K562 (cell line): Measurements from ENCODE around the gene LZTFL1. TPM values are rescaled to one million over a fixed set of nuclear protein-coding genes. Genes with fewer than 3 reads are reported as not detected.

Experiments
- CBX8 ChIP-seq: fragments of 200-600 bp; sonication (generic); IDR thresholded peaks from 2 replicates; pipeline ENCODE4 v1.6.1; 2012; ENCODE audit warnings: borderline replicate concordance, mixed run types, low read depth, mild to moderate bottlenecking, moderate library complexity, mixed read lengths, low read length, control low read depth, inconsistent platforms; ENCODE audit not compliant: poor library complexity, severe bottlenecking; ENCODE audit errors: extremely low read depth
- MAZ ChIP-seq, 2 experiments: fragments of 450-650 bp in 1 of 2; sonication (generic) in 1 of 2; formaldehyde crosslinking; IDR thresholded peaks in 1 of 2; conservative IDR thresholded peaks in 1 of 2; 2 replicates each; pipeline versions ENCODE4 v1.4.0 to v1.5.0; 2020; ENCODE audit warnings: mild to moderate bottlenecking in 1 of 2, missing genetic modification reagents in 1 of 2
- OTX1 ChIP-seq: fragments of 450-650 bp; formaldehyde crosslinking; IDR thresholded peaks from 2 replicates; pipeline ENCODE4 v1.4.0; 2022; ENCODE audit warnings: mild to moderate bottlenecking
- RCOR1 ChIP-seq, 2 experiments: IDR thresholded peaks; 2 replicates each; pipeline ENCODE4 v1.6.1; 2012; ENCODE audit warnings: low read depth in 2 of 2, low read length in 2 of 2, borderline replicate concordance in 1 of 2, improper control_type of control experiment in 1 of 2
- TEAD1 ChIP-seq, 2 experiments: fragments of 450-650 bp in 1 of 2; sonication (generic) in 1 of 2; formaldehyde crosslinking; IDR thresholded peaks; 2 replicates each; pipeline versions ENCODE4 v1.4.0 to v1.8.0; 2020 to 2022; ENCODE audit warnings: mild to moderate bottlenecking in 2 of 2, missing genetic modification reagents in 1 of 2
- WHSC1 ChIP-seq: IDR thresholded peaks from one replicate; pipeline ENCODE4 v1.6.1; 2012; ENCODE audit warnings: low read length, control low read depth, inconsistent platforms
- ZNF133 ChIP-seq: fragments of 250-450 bp; sonication (Bioruptor Pico); IDR thresholded peaks from 2 replicates; pipeline ENCODE4 v1.4.0; 2020; ENCODE audit warnings: mild to moderate bottlenecking
- ZNF431 ChIP-seq: sonication (generic); formaldehyde crosslinking; IDR thresholded peaks from 2 replicates; pipeline ENCODE4 v1.8.0; 2022; ENCODE audit warnings: mild to moderate bottlenecking, missing genetic modification reagents
- ZNF77 ChIP-seq: fragments of 250-450 bp; sonication (Bioruptor Pico); IDR thresholded peaks from 2 replicates; pipeline ENCODE4 v1.5.0; 2020
- polyA plus RNA-seq, 8 experiments: library from polyadenylated mRNA; depleted of rRNA in 4 of 8; stranded (reverse) in 5 of 8; unstranded in 3 of 8; fragments of >200 nt; fragmentation: Nextera tagmentation in 2 of 8; fragmentation: Illumina TruSeq in 1 of 8; extraction: Ambion mirVana in 2 of 8; extraction: Trizol in 1 of 8; gene quantifications; 2 replicates each; pipeline versions ENCODE4 v1.2.1 to v1.2.3, GENCODE V29; 2011 to 2014; ENCODE audit warnings: inconsistent platforms in 1 of 8, missing spikeins in 1 of 8
- total RNA-seq, 7 experiments: library from RNA; depleted of rRNA in 6 of 7; stranded (reverse); fragments of >200 nt in 6 of 7; fragmentation: Illumina TruSeq in 2 of 7; extraction: Trizol in 2 of 7; gene quantifications; 2 replicates each; pipeline versions ENCODE4 v1.2.1 to v1.2.3, GENCODE V29; 2011 to 2021; ENCODE audit warnings: low replicate concordance in 1 of 7
- TF ChIP-seq, protein P1 (sequence below): fragments of 150-350 bp; IDR thresholded peaks from 2 replicates; pipeline ENCODE4 v1.6.1; 2014; ENCODE audit warnings: low read depth, mild to moderate bottlenecking, low read length, borderline replicate concordance
- TF ChIP-seq, protein P2 (sequence below): fragments of 250-450 bp; sonication (Bioruptor Pico); IDR thresholded peaks from 2 replicates; pipeline ENCODE4 v1.8.0; 2021; ENCODE audit warnings: moderate library complexity, mild to moderate bottlenecking, inconsistent platforms
- TF ChIP-seq, protein P3 (sequence below): fragments of 450-650 bp; IDR thresholded peaks from 2 replicates; pipeline ENCODE4 v1.6.1; 2017; ENCODE audit warnings: mild to moderate bottlenecking, moderate library complexity
- TF ChIP-seq, protein P4 (sequence below): fragments of 150-350 bp; conservative IDR thresholded peaks from 2 replicates; pipeline ENCODE4 v1.6.1; 2014; ENCODE audit warnings: low read length
- TF ChIP-seq, protein P5 (sequence below): IDR thresholded peaks from 3 replicates; pipeline ENCODE4 v1.6.1; 2011; ENCODE audit warnings: borderline replicate concordance, mild to moderate bottlenecking, moderate library complexity; ENCODE audit not compliant: insufficient read length; ENCODE audit errors: extremely low read depth

The LZTFL1 gene
- total and polyA plus RNA-seq, 9 of the 15 experiments (the other 6 are each of a cell fraction or from before 2014, with no cell fraction given) = 10.7 to 33.7 (median 15.3) TPM

DNA sequence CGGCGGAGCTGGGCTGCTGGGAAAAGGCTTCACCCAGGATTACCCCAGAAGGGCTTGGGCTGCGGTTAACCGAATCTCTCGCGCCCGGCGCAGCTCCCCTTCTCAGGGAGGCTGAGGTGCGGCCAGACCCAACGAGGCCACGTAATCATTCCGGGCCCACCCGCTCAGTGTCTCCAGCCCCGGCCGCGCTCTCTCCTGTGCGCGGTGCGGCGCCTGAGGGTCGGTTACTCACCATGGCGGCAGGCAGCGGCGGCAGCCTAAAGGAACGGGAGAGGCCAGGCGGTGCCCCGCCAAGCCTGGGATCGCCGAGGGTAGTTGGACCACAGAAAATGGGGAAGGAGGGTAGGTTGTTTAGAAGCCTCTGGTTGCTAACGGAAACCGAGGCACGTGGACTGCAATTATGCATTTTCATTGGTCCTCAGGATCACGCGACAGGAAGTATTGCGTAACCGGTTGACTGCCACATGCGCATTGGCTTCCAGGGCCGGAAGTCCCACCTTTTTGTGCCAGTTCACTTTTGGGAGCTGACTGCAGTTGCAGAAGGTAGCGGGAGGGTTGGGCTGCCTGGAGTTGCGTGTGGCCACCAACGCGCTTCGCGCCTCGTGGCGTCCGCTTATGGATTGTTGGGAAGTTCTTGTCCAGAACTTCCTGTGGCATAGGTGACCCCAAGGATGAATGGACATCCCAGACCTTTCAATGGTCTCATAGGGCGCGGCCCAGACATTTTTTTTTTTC lies at the start of gene LZTFL1 (continued):
- TF ChIP-seq, protein P1, sequence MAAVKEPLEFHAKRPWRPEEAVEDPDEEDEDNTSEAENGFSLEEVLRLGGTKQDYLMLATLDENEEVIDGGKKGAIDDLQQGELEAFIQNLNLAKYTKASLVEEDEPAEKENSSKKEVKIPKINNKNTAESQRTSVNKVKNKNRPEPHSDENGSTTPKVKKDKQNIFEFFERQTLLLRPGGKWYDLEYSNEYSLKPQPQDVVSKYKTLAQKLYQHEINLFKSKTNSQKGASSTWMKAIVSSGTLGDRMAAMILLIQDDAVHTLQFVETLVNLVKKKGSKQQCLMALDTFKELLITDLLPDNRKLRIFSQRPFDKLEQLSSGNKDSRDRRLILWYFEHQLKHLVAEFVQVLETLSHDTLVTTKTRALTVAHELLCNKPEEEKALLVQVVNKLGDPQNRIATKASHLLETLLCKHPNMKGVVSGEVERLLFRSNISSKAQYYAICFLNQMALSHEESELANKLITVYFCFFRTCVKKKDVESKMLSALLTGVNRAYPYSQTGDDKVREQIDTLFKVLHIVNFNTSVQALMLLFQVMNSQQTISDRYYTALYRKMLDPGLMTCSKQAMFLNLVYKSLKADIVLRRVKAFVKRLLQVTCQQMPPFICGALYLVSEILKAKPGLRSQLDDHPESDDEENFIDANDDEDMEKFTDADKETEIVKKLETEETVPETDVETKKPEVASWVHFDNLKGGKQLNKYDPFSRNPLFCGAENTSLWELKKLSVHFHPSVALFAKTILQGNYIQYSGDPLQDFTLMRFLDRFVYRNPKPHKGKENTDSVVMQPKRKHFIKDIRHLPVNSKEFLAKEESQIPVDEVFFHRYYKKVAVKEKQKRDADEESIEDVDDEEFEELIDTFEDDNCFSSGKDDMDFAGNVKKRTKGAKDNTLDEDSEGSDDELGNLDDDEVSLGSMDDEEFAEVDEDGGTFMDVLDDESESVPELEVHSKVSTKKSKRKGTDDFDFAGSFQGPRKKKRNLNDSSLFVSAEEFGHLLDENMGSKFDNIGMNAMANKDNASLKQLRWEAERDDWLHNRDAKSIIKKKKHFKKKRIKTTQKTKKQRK = no peak; the same call in 1 of the 2 replicates
- TF ChIP-seq OTX1 (CRISPR knock-in tag) (no peak), ZNF133 (CRISPR knock-in tag) (no peak), MAZ (CRISPR knock-in tag; conservative IDR thresholded peaks at IDR 0.05 in 1 of 2, IDR thresholded peaks at IDR 0.05 in 1 of 2) (peak; percentile 40 to 79), ZNF77 (no peak), ZNF431 (CRISPR knock-in tag) (peak; percentile 62; the same call in 1 of the 2 replicates), TEAD1 (CRISPR knock-in tag; IDR thresholded peaks at IDR 0.05) (no peak), CBX8 (no peak), RCOR1 (IDR thresholded peaks at IDR 0.05; ENCODE audit: borderline replicate concordance in 1 of 2, low read depth in 2 of 2, low read length in 2 of 2) (no peak), WHSC1 (no peak)
- TF ChIP-seq, protein P2, sequence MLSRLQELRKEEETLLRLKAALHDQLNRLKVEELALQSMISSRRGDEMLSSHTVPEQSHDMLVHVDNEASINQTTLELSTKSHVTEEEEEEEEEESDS (CRISPR knock-in tag) = no peak
- TF ChIP-seq, protein P3, sequence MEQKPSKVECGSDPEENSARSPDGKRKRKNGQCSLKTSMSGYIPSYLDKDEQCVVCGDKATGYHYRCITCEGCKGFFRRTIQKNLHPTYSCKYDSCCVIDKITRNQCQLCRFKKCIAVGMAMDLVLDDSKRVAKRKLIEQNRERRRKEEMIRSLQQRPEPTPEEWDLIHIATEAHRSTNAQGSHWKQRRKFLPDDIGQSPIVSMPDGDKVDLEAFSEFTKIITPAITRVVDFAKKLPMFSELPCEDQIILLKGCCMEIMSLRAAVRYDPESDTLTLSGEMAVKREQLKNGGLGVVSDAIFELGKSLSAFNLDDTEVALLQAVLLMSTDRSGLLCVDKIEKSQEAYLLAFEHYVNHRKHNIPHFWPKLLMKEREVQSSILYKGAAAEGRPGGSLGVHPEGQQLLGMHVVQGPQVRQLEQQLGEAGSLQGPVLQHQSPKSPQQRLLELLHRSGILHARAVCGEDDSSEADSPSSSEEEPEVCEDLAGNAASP = no peak
- TF ChIP-seq, protein P4, sequence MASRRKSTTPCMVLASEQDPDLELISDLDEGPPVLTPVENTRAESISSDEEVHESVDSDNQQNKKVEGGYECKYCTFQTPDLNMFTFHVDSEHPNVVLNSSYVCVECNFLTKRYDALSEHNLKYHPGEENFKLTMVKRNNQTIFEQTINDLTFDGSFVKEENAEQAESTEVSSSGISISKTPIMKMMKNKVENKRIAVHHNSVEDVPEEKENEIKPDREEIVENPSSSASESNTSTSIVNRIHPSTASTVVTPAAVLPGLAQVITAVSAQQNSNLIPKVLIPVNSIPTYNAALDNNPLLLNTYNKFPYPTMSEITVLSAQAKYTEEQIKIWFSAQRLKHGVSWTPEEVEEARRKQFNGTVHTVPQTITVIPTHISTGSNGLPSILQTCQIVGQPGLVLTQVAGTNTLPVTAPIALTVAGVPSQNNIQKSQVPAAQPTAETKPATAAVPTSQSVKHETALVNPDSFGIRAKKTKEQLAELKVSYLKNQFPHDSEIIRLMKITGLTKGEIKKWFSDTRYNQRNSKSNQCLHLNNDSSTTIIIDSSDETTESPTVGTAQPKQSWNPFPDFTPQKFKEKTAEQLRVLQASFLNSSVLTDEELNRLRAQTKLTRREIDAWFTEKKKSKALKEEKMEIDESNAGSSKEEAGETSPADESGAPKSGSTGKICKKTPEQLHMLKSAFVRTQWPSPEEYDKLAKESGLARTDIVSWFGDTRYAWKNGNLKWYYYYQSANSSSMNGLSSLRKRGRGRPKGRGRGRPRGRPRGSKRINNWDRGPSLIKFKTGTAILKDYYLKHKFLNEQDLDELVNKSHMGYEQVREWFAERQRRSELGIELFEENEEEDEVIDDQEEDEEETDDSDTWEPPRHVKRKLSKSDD = no peak
- TF ChIP-seq, protein P5, sequence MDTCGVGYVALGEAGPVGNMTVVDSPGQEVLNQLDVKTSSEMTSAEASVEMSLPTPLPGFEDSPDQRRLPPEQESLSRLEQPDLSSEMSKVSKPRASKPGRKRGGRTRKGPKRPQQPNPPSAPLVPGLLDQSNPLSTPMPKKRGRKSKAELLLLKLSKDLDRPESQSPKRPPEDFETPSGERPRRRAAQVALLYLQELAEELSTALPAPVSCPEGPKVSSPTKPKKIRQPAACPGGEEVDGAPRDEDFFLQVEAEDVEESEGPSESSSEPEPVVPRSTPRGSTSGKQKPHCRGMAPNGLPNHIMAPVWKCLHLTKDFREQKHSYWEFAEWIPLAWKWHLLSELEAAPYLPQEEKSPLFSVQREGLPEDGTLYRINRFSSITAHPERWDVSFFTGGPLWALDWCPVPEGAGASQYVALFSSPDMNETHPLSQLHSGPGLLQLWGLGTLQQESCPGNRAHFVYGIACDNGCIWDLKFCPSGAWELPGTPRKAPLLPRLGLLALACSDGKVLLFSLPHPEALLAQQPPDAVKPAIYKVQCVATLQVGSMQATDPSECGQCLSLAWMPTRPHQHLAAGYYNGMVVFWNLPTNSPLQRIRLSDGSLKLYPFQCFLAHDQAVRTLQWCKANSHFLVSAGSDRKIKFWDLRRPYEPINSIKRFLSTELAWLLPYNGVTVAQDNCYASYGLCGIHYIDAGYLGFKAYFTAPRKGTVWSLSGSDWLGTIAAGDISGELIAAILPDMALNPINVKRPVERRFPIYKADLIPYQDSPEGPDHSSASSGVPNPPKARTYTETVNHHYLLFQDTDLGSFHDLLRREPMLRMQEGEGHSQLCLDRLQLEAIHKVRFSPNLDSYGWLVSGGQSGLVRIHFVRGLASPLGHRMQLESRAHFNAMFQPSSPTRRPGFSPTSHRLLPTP = no peak
